DND-41 (cell line): Measurements from ENCODE around the gene RARG.

Experiments
- ATAC-seq: fragments of 200-7000 bp; cut with Tn5 transposase; 3 replicates; pipeline ENCODE4 v1.9.1; 2021; ENCODE audit warnings: low read depth; ENCODE audit not compliant: insufficient read depth
- DNase-seq: peaks from one replicate; pipeline ENCODE4 v3.0.0-alpha.2; 2020
- H2AFZ ChIP-seq: 2 replicates; pipeline ENCODE4 v1.6.0; 2012; ENCODE audit warnings: low read depth, low read length
- H3K27ac ChIP-seq: 2 replicates; pipeline ENCODE4 v1.5.1; 2012; ENCODE audit warnings: low read length, inconsistent platforms
- H3K27me3 ChIP-seq: fragments of 200-600 bp; sonication (generic); 2 replicates; pipeline ENCODE4 v1.6.0; 2012; ENCODE audit warnings: low read length, mild to moderate bottlenecking, inconsistent platforms; ENCODE audit not compliant: insufficient read depth, poor library complexity
- H3K36me3 ChIP-seq: 2 replicates; pipeline ENCODE4 v1.5.1; 2012; ENCODE audit warnings: low read length, inconsistent platforms; ENCODE audit not compliant: insufficient read depth
- H3K4me1 ChIP-seq: 2 replicates; pipeline ENCODE4 v1.5.1; 2012; ENCODE audit warnings: mild to moderate bottlenecking, low read length; ENCODE audit not compliant: insufficient read depth
- H3K4me2 ChIP-seq: 2 replicates; pipeline ENCODE4 v1.6.0; 2012; ENCODE audit warnings: mild to moderate bottlenecking, moderate library complexity, low read length, inconsistent platforms; ENCODE audit not compliant: insufficient read depth
- H3K4me3 ChIP-seq, 2 experiments: fragments of 200-600 bp in 1 of 2; shearing (Covaris generic) in 1 of 2; 2 replicates each; pipeline ENCODE4 v1.5.1; 2012 to 2016; ENCODE audit warnings: inconsistent platforms in 2 of 2, low read length in 2 of 2, mild to moderate bottlenecking in 2 of 2, low read depth in 1 of 2, moderate library complexity in 1 of 2
- H3K79me2 ChIP-seq: 2 replicates; pipeline ENCODE4 v1.6.0; 2012; ENCODE audit warnings: low read length, inconsistent platforms; ENCODE audit not compliant: insufficient read depth
- H3K9ac ChIP-seq: 2 replicates; pipeline ENCODE4 v1.6.0; 2012; ENCODE audit warnings: low read depth, mild to moderate bottlenecking, inconsistent platforms, low read length, moderate library complexity
- H3K9me3 ChIP-seq: 2 replicates; pipeline ENCODE4 v1.5.1; 2012; ENCODE audit warnings: low read length, moderate library complexity, mild to moderate bottlenecking, inconsistent platforms; ENCODE audit not compliant: insufficient read depth, severe bottlenecking
- H4K20me1 ChIP-seq: 2 replicates; pipeline ENCODE4 v1.6.0; 2012; ENCODE audit warnings: low read length; ENCODE audit not compliant: insufficient read depth
- EZH2 ChIP-seq: IDR thresholded peaks from 3 replicates; pipeline ENCODE4 v1.6.1; 2012; ENCODE audit warnings: borderline replicate concordance, low read depth, mild to moderate bottlenecking, moderate library complexity, low read length, inconsistent platforms; ENCODE audit not compliant: severe bottlenecking
- TF ChIP-seq, protein P1 (sequence below): IDR thresholded peaks from 2 replicates; pipeline ENCODE4 v1.5.1; 2012; ENCODE audit warnings: borderline replicate concordance, low read length, moderate library complexity, mild to moderate bottlenecking; ENCODE audit not compliant: poor library complexity, severe bottlenecking; ENCODE audit errors: extremely low read depth

Gene RARG

GRCh38 chr12:53195516-53196420, 36.2 kb downstream of the RARG start:
- no peaks in the 10 kb centered on the region for H3K79me2 ChIP-seq
- no peak for ATAC-seq
- peaks cover 5% of the 10 kb centered on the region; the same call in 1 of the 2 replicates for H3K4me1 ChIP-seq
- no peak overlapping the region for H3K27ac ChIP-seq
- H3K4me2 ChIP-seq: no peak overlapping the region
- H3K4me3 ChIP-seq: no peak overlapping the region
- peaks cover 10% of the 10 kb centered on the region for H3K36me3 ChIP-seq
- H4K20me1 ChIP-seq: 0 out of 2 replicates have a peak, but pooled peaks cover 3% of the 10 kb centered on the region
- H2AFZ ChIP-seq: no peak overlapping the region
- no peaks in the 10 kb centered on the region for H3K27me3 ChIP-seq
- no peak overlapping the region for H3K9ac ChIP-seq
- TF ChIP-seq, protein P1, sequence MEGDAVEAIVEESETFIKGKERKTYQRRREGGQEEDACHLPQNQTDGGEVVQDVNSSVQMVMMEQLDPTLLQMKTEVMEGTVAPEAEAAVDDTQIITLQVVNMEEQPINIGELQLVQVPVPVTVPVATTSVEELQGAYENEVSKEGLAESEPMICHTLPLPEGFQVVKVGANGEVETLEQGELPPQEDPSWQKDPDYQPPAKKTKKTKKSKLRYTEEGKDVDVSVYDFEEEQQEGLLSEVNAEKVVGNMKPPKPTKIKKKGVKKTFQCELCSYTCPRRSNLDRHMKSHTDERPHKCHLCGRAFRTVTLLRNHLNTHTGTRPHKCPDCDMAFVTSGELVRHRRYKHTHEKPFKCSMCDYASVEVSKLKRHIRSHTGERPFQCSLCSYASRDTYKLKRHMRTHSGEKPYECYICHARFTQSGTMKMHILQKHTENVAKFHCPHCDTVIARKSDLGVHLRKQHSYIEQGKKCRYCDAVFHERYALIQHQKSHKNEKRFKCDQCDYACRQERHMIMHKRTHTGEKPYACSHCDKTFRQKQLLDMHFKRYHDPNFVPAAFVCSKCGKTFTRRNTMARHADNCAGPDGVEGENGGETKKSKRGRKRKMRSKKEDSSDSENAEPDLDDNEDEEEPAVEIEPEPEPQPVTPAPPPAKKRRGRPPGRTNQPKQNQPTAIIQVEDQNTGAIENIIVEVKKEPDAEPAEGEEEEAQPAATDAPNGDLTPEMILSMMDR: no peak
- no peak for TF ChIP-seq EZH2
- no peak for DNase-seq
- H3K9me3 ChIP-seq: no peaks in the 10 kb centered on the region

DNA sequence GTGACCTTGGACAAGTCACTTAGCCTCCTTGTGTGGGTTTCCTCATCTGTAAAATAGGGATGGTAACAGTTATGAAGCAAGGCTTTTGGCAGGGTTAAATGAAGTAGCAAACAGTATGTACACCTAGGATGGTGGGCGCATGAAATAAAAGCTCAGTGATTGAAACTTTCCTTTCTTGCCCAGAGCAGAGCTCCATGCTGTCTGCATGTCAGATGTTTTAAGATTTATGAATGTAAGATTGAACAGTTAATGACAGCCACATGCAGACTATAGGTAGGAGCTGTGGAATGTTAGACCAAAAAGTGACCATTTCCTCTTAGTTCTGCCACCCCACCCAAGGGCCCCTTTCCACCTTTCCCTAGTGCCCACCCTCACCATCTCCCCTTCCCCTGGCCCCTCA, 37.0 kb downstream of the RARG start:
- H3K36me3 ChIP-seq: peaks cover 10% of the 10 kb centered on the region
- no peak overlapping the region for H3K4me3 ChIP-seq
- no peaks in the 10 kb centered on the region for H3K9me3 ChIP-seq
- TF ChIP-seq, protein P1: no peak
- no peak for TF ChIP-seq EZH2
- no peak for DNase-seq
- no peak overlapping the region for H2AFZ ChIP-seq
- H3K27ac ChIP-seq: no peak overlapping the region
- H3K27me3 ChIP-seq: no peaks in the 10 kb centered on the region
- no peak for ATAC-seq
- no peak overlapping the region for H3K9ac ChIP-seq
- H4K20me1 ChIP-seq: 0 out of 2 replicates have a peak, but pooled peaks cover 3% of the 10 kb centered on the region
- H3K79me2 ChIP-seq: no peaks in the 10 kb centered on the region
- no peak overlapping the region for H3K4me2 ChIP-seq
- peaks cover 5% of the 10 kb centered on the region; the same call in 1 of the 2 replicates for H3K4me1 ChIP-seq

GRCh38 chr12:53193985-53194716, 37.9 kb downstream of the RARG start:
- DNase-seq (no peak), ATAC-seq (no peak)
- TF ChIP-seq EZH2: no peak
- TF ChIP-seq, protein P1: no peak
- H4K20me1 ChIP-seq: 0 out of 2 replicates have a peak, but pooled peaks cover 3% of the 10 kb centered on the region
- H3K9ac ChIP-seq: no peak overlapping the region
- no peaks in the 10 kb centered on the region for H3K27me3 ChIP-seq
- H3K9me3 ChIP-seq: no peaks in the 10 kb centered on the region
- no peak overlapping the region for H3K27ac ChIP-seq
- H3K4me2 ChIP-seq: no peak overlapping the region
- no peak overlapping the region for H3K4me3 ChIP-seq
- no peak overlapping the region for H2AFZ ChIP-seq
- peaks cover 5% of the 10 kb centered on the region; the same call in 1 of the 2 replicates for H3K4me1 ChIP-seq
- peaks cover 13% of the 10 kb centered on the region for H3K36me3 ChIP-seq
- no peaks in the 10 kb centered on the region for H3K79me2 ChIP-seq
